Neural progenitor cell (in vitro differentiated cells): Measurements from ENCODE around the gene ACAN.

Experiments
- EZH2 ChIP-seq: fragments of 200-600 bp; sonication (generic); IDR thresholded peaks from 2 replicates; pipeline ENCODE4 v1.6.1; 2017; ENCODE audit warnings: antibody characterized with exemption, mild to moderate bottlenecking, moderate library complexity
- EZH2phosphoT487 ChIP-seq: fragments of 200-600 bp; sonication (generic); IDR thresholded peaks from 2 replicates; pipeline ENCODE4 v1.6.1; 2017; ENCODE audit warnings: antibody characterized with exemption
- TF ChIP-seq, protein P1 (sequence below): fragments of 200-600 bp; sonication (generic); IDR thresholded peaks from 2 replicates; pipeline ENCODE4 v1.5.1; 2017; ENCODE audit warnings: antibody characterized with exemption, mild to moderate bottlenecking

DNA sequence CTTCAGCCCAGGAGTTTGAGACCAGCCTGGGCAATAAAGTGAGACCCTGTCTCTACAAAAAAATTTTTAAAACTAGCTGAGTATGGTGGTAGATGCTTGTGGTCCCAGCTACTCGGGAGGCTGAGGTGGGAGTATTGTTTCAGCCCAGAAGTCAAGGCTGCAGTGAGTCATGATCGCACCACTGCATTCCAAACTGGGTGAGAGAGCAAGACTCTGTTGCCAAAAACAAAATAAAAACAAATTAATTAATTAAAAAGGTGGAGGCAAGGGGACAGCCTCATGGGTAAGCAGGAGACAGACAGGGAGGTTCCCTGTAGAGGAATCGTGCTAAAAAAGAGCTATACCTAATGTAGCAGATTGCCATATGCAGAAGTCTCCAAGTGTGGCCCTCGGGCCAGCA lies 79.5 kb downstream of the ACAN start:
- TF ChIP-seq, protein P1, sequence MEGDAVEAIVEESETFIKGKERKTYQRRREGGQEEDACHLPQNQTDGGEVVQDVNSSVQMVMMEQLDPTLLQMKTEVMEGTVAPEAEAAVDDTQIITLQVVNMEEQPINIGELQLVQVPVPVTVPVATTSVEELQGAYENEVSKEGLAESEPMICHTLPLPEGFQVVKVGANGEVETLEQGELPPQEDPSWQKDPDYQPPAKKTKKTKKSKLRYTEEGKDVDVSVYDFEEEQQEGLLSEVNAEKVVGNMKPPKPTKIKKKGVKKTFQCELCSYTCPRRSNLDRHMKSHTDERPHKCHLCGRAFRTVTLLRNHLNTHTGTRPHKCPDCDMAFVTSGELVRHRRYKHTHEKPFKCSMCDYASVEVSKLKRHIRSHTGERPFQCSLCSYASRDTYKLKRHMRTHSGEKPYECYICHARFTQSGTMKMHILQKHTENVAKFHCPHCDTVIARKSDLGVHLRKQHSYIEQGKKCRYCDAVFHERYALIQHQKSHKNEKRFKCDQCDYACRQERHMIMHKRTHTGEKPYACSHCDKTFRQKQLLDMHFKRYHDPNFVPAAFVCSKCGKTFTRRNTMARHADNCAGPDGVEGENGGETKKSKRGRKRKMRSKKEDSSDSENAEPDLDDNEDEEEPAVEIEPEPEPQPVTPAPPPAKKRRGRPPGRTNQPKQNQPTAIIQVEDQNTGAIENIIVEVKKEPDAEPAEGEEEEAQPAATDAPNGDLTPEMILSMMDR, result no peak
- TF ChIP-seq EZH2phosphoT487 (no peak), EZH2 (no peak)
